RWPE1 (cell line): Measurements from ENCODE around the gene LUC7L.
"Not testable (repeated sequence)": the region's sequence is repeated elsewhere in the genome, so short reads cannot be mapped to it uniquely, and the experiment has no call there.

Experiments
- CTCF ChIA-PET: fragments of 350-600 bp; sonication (Branson Sonifier 250); formaldehyde crosslinking; extraction: SDS; loops from one replicate; lab custom pipeline; 2021; lab: Yijun Ruan, JAX
- POLR2A ChIA-PET: fragments of 400-600 bp; formaldehyde crosslinking; extraction: SDS; loops from one replicate; lab custom pipeline; 2020; ENCODE audit warnings: antibody characterized with exemption; ENCODE audit not compliant: low non-redundant PET; lab: Yijun Ruan, JAX
- DNase-seq: peaks from one replicate; pipeline ENCODE4 v3.0.0; 2012; ENCODE audit warnings: low spot score
- H3K27ac ChIP-seq: fragments of 450-650 bp; 2 replicates; pipeline ENCODE4 v1.5.1; 2017
- TF ChIP-seq, protein P1 (sequence below): fragments of 450-650 bp; conservative IDR thresholded peaks from 2 replicates; pipeline ENCODE4 v1.5.1; 2017; ENCODE audit warnings: low read depth, mild to moderate bottlenecking

The LUC7L gene

GRCh38 chr16:243348-243747 lies 14.1 kb upstream of the LUC7L start:
- TF ChIP-seq, protein P1, sequence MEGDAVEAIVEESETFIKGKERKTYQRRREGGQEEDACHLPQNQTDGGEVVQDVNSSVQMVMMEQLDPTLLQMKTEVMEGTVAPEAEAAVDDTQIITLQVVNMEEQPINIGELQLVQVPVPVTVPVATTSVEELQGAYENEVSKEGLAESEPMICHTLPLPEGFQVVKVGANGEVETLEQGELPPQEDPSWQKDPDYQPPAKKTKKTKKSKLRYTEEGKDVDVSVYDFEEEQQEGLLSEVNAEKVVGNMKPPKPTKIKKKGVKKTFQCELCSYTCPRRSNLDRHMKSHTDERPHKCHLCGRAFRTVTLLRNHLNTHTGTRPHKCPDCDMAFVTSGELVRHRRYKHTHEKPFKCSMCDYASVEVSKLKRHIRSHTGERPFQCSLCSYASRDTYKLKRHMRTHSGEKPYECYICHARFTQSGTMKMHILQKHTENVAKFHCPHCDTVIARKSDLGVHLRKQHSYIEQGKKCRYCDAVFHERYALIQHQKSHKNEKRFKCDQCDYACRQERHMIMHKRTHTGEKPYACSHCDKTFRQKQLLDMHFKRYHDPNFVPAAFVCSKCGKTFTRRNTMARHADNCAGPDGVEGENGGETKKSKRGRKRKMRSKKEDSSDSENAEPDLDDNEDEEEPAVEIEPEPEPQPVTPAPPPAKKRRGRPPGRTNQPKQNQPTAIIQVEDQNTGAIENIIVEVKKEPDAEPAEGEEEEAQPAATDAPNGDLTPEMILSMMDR: no peak
- POLR2A ChIA-PET: no interaction called here
- CTCF ChIA-PET: interaction anchor here (0.6 kb wide), 1 partner anchor 31 kb away, joined by 3 read pairs; no protein-coding TSS in a partner anchor
- DNase-seq: no peak
- H3K27ac ChIP-seq: no peak overlapping the region

DNA sequence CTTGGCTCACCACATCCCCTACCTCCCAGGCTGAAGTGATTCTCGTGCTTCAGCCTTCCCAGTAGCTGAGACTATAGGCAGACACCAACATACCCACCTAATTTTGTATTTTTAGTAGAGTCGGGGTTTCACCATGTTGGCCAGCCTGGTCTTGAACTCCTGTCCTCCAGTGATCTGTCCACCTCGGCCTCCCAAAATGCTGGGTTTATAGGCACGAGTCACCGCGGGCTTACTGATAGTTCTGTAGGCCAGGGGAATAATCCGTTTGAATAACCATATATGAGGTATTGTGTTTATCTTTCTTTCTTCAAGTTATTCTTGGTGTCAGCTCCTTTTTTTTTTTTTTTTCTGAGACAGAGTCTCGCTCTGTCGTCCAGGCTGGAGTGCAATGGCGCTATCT lies 13.0 kb upstream of the LUC7L start:
- no peak overlapping the region for H3K27ac ChIP-seq
- TF ChIP-seq, protein P1: no peak
- ChIA-PET CTCF (interaction anchor here (0.6 kb wide), 1 partner anchor 91 kb away, joined by 7 read pairs; no protein-coding TSS in a partner anchor), POLR2A (no interaction called here)
- DNase-seq: no peak

DNA sequence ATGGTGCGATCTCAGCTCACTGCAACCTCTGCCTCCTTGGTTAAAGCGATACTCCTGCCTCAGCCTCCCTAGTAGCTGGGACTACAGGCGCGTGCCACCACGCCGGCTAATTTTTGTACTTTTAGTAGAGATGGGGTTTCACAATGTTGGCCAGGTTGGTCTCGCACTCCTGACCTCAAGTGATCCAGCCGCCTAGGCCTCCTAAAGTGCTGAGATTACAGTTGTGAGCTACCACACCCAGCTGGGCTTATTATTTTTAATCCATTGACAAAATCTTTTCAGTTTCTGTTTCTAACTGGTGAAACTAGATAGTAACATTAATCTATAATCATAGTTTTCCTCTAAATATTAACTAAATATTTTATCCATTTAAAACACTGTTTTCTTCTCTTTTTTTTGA lies 11.3 kb upstream of the LUC7L start:
- TF ChIP-seq, protein P1: no peak
- CTCF ChIA-PET: interaction anchor here (0.6 kb wide), 1 partner anchor 22 kb away, joined by 4 read pairs; no protein-coding TSS in a partner anchor

GRCh38 chr16:239948-240277 lies 10.7 kb upstream of the LUC7L start:
- TF ChIP-seq, protein P1: no peak
- no peak for DNase-seq
- ChIA-PET POLR2A (no interaction called here), CTCF (no interaction called here)
- H3K27ac ChIP-seq: no peak overlapping the region

More for the DNA sequence above, 11.3 kb upstream of the LUC7L start:
- no peak overlapping the region for H3K27ac ChIP-seq
- DNase-seq: no peak
- POLR2A ChIA-PET: interaction anchor here (0.7 kb wide), 1 partner anchor 8 kb away, joined by 4 read pairs; no protein-coding TSS in a partner anchor

GRCh38 chr16:234468-235305 lies 5.4 kb upstream of the LUC7L start, which contains the start of gene FAM234A:
Gene FAM234A, plus strand, starts transcription at chr16:234821. Its CDS starts 19,593 bp downstream, at chr16:254414.
- DNase-seq: peak; percentile 95
- ChIA-PET CTCF (interaction anchor here (0.6 to 0.8 kb wide), 4 partner anchors 11 to 190 kb away, joined by 3 to 6 read pairs (median 4); partner anchors contain the start of gene HBQ1), POLR2A (interaction anchor here (0.6 to 1.1 kb wide), 2 partner anchors 35 to 39 kb away, joined by 3 to 4 read pairs; no protein-coding TSS in a partner anchor)
- peak within 1 kb of the TSS; percentile 96 for H3K27ac ChIP-seq
- TF ChIP-seq, protein P1: peak; percentile 65

DNA sequence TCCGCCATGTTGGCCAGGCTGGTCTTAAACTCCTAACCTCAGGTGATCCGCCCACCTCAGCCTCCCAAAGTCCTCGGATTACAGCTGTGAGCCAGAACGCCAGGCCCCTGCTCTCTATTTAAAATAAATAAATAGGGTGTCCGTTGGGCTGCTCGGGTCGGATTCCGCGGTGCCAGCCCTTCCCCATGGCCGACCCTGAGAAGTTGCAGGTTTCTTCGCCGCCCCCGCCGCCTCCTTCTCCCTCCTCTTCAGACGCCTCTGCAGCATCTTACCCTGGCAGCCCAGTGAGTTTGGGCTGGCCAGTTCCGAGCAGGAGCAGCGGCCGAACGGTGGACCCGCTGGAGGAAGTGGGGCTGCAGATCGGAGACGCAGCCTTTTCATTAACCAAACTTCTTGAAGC lies 1.7 kb upstream of the LUC7L start:
- DNase-seq: no peak
- TF ChIP-seq, protein P1: no peak
- ChIA-PET POLR2A (no interaction called here), CTCF (no interaction called here)
- no peak overlapping the region for H3K27ac ChIP-seq

GRCh38 chr16:230351-230750 lies 1.1 kb upstream of the LUC7L start:
- DNase-seq, POLR2A ChIA-PET, CTCF ChIA-PET, H3K27ac ChIP-seq: not testable (repeated sequence)
